Endodermal cell (in vitro differentiated cells): ENCODE data around the gene ST3GAL4. TPM values are rescaled to one million over a fixed set of nuclear protein-coding genes. Genes with fewer than 3 reads are reported as not detected.

Source experiments
- DNase-seq: peaks from one replicate; pipeline ENCODE4 v3.0.0-alpha.2; 2017
- H3K27ac ChIP-seq: 2 replicates; pipeline ENCODE4 v1.5.1; 2013; ENCODE audit warnings: mild to moderate bottlenecking, low read depth, low read length, moderate library complexity
- H3K27me3 ChIP-seq: 2 replicates; pipeline ENCODE4 v1.6.1; 2013; ENCODE audit warnings: mild to moderate bottlenecking, low read length, moderate library complexity; ENCODE audit not compliant: insufficient read depth, control insufficient read depth, poor library complexity, severe bottlenecking
- H3K36me3 ChIP-seq: 2 replicates; pipeline ENCODE4 v1.7.0; 2013; ENCODE audit warnings: mild to moderate bottlenecking, low read length, moderate library complexity; ENCODE audit not compliant: control insufficient read depth, insufficient read depth
- H3K4me1 ChIP-seq: one replicate; pipeline ENCODE4 v1.7.0; 2013; ENCODE audit warnings: low read length; ENCODE audit not compliant: control insufficient read depth, insufficient read depth
- H3K4me3 ChIP-seq: 2 replicates; pipeline ENCODE4 v1.5.1; 2013; ENCODE audit warnings: mild to moderate bottlenecking, low read length, moderate library complexity
- H3K9ac ChIP-seq: 2 replicates; pipeline ENCODE4 v1.6.1; 2013; ENCODE audit warnings: mild to moderate bottlenecking, low read length, moderate library complexity; ENCODE audit not compliant: poor library complexity, severe bottlenecking; ENCODE audit errors: extremely low read depth
- H3K9me3 ChIP-seq: 2 replicates; pipeline ENCODE4 v1.6.1; 2013; ENCODE audit warnings: mild to moderate bottlenecking, low read length, moderate library complexity; ENCODE audit not compliant: control insufficient read depth
- H3K27ac Mint-ChIP-seq: 2 replicates; pipeline ENCODE4 v1.8.0; 2020; ENCODE audit warnings: mixed read lengths
- H3K27me3 Mint-ChIP-seq: 2 replicates; pipeline ENCODE4 v1.8.0; 2021; ENCODE audit warnings: mild to moderate bottlenecking, mixed read lengths; ENCODE audit not compliant: insufficient read depth
- H3K36me3 Mint-ChIP-seq: 2 replicates; pipeline ENCODE4 v1.8.0; 2020; ENCODE audit warnings: low read depth, mixed read lengths
- H3K4me1 Mint-ChIP-seq: 2 replicates; pipeline ENCODE4 v1.8.0; 2020; ENCODE audit warnings: mixed read lengths
- H3K4me3 Mint-ChIP-seq: 2 replicates; pipeline ENCODE4 v1.8.0; 2020; ENCODE audit warnings: mild to moderate bottlenecking, moderate library complexity, mixed read lengths
- H3K9me3 Mint-ChIP-seq: 2 replicates; pipeline ENCODE4 v1.8.0; 2020; ENCODE audit warnings: mild to moderate bottlenecking, mixed read lengths
- WGBS, 2 experiments: methylation state at CpG; one replicate each; pipeline versions ENCODE4 v1.1.5 to v1.1.7; 2013; ENCODE audit warnings: missing lambda C conversion rate in 2 of 2, mixed read lengths in 1 of 2; ENCODE audit not compliant: insufficient coverage in 1 of 2, insufficient read length in 1 of 2; 5-methylcytosine and 5-hydroxymethylcytosine counted together
- total RNA-seq, 2 donors: library from RNA; stranded (reverse); fragmentation: NEBNext Ultra II Directional in 1 of 2; extraction: Animal tissue kit (Norgen Biotek cat#: 25700) in 1 of 2; gene quantifications; 2 replicates in 1 of 2; 3 replicates in 1 of 2; pipeline ENCODE4 v1.2.1, GENCODE V29; 2021
- TF ChIP-seq, protein P1 (sequence below): fragments of 200-600 bp; sonication (generic); conservative IDR thresholded peaks from 2 replicates; pipeline ENCODE4 v1.5.0; 2021; ENCODE audit warnings: antibody characterized with exemption, mild to moderate bottlenecking

ST3GAL4 gene
- total RNA-seq, 2 donors from 2014 or later = 16.5 to 21.5 TPM

DNA sequence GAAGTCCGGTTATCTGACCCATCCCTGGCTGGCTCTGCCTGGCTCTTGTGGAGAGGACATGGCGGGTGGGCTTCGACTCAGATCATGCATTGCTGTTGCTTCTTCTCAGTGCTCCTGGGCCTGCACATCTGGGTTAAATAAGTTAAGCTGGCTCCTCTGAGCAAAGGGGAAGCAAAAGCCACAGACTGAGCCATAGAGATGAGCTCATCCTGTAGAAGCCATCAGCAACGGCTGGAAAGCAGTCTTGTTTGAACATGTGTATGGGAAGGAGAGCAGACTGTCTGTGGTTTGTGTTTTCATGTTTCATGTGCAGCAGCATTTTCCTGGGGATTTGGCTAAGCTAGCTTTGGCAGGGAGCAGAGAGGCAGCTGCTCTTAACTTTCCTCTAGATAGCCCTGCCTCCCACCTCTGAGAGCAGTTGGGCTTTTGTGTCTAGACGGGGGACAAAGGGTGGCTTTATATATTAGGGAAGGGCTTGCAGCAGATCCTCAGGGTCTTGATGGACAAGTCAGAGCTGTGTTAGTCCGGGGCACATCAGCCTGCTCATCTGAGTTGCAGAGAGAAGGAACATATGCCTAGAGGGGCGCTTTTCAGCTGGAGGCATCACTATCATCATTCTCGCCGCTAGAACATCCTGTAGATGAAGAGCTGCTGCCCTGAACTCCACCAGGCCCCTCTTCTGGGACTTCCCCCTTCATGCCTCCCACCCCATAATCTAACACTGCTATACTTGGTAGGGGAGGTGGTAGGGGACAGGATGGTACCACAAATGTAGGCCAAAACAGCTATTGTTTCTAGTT, 36.7 kb upstream of the ST3GAL4 start:
- Mint-ChIP-seq H3K9me3 (no peaks in the 10 kb centered on the region), H3K27me3 (no peaks in the 10 kb centered on the region), H3K36me3 (peaks cover 25% of the 10 kb centered on the region), H3K4me3 (no peak overlapping the region), H3K4me1 (no peaks in the 10 kb centered on the region), H3K27ac (no peak overlapping the region)
- H3K9me3 ChIP-seq = no peaks in the 10 kb centered on the region
- no peak overlapping the region for H3K4me3 ChIP-seq
- TF ChIP-seq, protein P1, sequence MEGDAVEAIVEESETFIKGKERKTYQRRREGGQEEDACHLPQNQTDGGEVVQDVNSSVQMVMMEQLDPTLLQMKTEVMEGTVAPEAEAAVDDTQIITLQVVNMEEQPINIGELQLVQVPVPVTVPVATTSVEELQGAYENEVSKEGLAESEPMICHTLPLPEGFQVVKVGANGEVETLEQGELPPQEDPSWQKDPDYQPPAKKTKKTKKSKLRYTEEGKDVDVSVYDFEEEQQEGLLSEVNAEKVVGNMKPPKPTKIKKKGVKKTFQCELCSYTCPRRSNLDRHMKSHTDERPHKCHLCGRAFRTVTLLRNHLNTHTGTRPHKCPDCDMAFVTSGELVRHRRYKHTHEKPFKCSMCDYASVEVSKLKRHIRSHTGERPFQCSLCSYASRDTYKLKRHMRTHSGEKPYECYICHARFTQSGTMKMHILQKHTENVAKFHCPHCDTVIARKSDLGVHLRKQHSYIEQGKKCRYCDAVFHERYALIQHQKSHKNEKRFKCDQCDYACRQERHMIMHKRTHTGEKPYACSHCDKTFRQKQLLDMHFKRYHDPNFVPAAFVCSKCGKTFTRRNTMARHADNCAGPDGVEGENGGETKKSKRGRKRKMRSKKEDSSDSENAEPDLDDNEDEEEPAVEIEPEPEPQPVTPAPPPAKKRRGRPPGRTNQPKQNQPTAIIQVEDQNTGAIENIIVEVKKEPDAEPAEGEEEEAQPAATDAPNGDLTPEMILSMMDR = no peak
- H3K27ac ChIP-seq = peak overlapping the region; percentile 38
- H3K9ac ChIP-seq = no peak overlapping the region
- DNase-seq = no peak
- peaks cover 8% of the 10 kb centered on the region for H3K36me3 ChIP-seq
- WGBS, 2 experiments = 86 to 95% methylated on average over 1 to 9 of the region's 9 CpGs
- no peaks in the 10 kb centered on the region for H3K4me1 ChIP-seq
- no peaks in the 10 kb centered on the region for H3K27me3 ChIP-seq

DNA sequence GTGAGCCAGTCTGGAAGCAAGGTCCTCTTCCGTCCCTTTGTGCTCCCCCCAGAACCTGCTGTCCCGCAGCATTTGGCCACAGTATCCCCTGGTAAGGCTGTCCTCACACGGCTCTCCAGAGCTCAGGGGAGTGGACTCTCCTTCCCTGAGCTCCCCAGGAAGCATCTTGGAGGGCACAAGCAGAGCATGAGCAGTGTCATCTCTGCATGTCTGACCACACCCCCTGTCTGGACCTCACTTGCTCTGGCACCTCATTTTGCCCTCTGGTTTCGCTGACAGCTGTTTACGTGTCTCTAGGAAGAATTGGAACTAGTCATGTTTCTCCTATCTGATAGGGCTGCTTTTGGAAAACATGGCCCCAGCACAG, 36.1 kb upstream of the ST3GAL4 start:
- H3K4me1 Mint-ChIP-seq = no peaks in the 10 kb centered on the region
- TF ChIP-seq, protein P1 = no peak
- no peaks in the 10 kb centered on the region for H3K27me3 Mint-ChIP-seq
- H3K9me3 ChIP-seq = no peaks in the 10 kb centered on the region
- no peak for DNase-seq
- peaks cover 3% of the 10 kb centered on the region for H3K36me3 ChIP-seq
- WGBS, 2 experiments = 91 to 95% methylated on average over 4 to 5 of the region's 5 CpGs
- no peak overlapping the region for H3K27ac ChIP-seq
- no peak overlapping the region for H3K4me3 Mint-ChIP-seq
- no peaks in the 10 kb centered on the region for H3K4me1 ChIP-seq
- H3K27me3 ChIP-seq = no peaks in the 10 kb centered on the region
- no peaks in the 10 kb centered on the region for H3K9me3 Mint-ChIP-seq
- H3K27ac Mint-ChIP-seq = no peak overlapping the region
- H3K4me3 ChIP-seq = no peak overlapping the region
- peaks cover 19% of the 10 kb centered on the region for H3K36me3 Mint-ChIP-seq
- H3K9ac ChIP-seq = no peak overlapping the region

DNA sequence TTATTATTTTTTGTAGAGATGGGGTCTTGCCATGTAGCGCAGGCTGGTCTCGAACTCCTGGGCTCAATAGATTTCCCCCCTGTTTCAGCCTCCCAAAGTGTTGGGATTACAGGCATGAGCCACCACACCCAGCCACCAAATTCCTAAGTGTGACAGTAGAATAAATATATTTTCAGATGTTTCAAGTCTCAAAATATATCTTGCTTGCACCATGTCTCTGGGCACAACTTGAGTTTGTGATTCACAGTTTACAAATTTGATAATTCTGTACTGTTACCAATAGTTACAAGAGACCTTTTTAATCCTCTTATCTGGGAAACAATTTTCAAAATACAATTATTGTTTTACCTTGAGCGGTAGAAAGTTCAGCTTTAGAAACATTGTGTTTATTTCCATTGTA, 32.5 kb upstream of the ST3GAL4 start:
- TF ChIP-seq, protein P1 = no peak
- H3K4me1 Mint-ChIP-seq = peaks cover 3% of the 10 kb centered on the region
- Histone ChIP-seq H3K9ac (no peak overlapping the region), H3K9me3 (no peaks in the 10 kb centered on the region), H3K36me3 (no peaks in the 10 kb centered on the region), H3K27me3 (no peaks in the 10 kb centered on the region), H3K4me1 (no peaks in the 10 kb centered on the region), H3K27ac (no peak overlapping the region), H3K4me3 (no peak overlapping the region)
- H3K27ac Mint-ChIP-seq = no peak overlapping the region
- DNase-seq = no peak
- no peak overlapping the region for H3K4me3 Mint-ChIP-seq
- peaks cover 7% of the 10 kb centered on the region for H3K36me3 Mint-ChIP-seq
- WGBS, 2 experiments = 96 to 100% methylated on average over 1 to 3 of the region's 3 CpGs
- no peaks in the 10 kb centered on the region for H3K27me3 Mint-ChIP-seq
- H3K9me3 Mint-ChIP-seq = no peaks in the 10 kb centered on the region
